ENCODE data around the gene CYBA.

The CYBA gene

DNA sequence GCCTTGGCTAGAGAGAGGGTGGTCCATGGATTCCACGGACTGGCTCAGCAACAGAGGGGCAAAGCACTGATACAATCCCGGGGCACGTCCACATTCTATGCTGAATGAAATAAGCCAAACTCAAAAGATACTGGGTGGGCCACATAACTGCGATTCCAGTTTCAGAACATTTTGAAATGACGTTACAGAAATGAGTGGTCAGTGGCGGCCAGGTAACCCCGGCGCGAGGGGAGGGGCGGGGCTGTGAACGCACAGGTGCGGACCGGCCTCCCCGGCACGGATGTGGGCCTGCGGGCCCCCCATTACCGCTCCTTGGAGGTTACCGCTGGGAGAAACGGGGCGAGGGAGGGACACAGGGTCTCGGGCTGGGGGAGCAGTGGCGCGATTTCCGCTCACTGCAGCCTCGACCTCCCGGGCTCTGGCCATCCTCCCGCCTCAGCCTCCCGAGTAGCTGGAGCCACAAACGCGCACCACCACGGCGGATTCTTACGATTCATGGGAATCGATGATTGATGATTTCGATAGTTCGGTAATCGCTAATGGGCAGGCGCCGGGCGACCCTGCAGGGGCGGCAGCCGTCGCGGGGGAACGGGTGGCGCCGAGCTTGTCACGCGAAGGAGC, 11.5 kb upstream of the CYBA start:
- no peaks in the 10 kb centered on the region for H3K4me1 ChIP-seq (ENCODE audit: low read length)
- peak overlapping the region; percentile 75 for H3K4me3 ChIP-seq (ENCODE audit: low read length)
- H2AFZ ChIP-seq (ENCODE audit: low read length), result peak overlapping the region; percentile 67; the same call in 1 of the 2 replicates
- peak overlapping the region; percentile 63 for H3K4me2 ChIP-seq (ENCODE audit: low read depth, low read length)
- peak overlapping the region; percentile 25; the same call in 1 of the 2 replicates for H3K27ac ChIP-seq (ENCODE audit: low read length)
- no peaks in the 10 kb centered on the region for H3K27me3 ChIP-seq (replicated peaks; ENCODE audit: insufficient read depth, low read length)
- H3K9ac ChIP-seq (ENCODE audit: low read length), result peak overlapping the region; percentile 78
- DNase-seq, result no peak
- no peaks in the 10 kb centered on the region for H3K9me3 ChIP-seq (replicated peaks; ENCODE audit: insufficient read depth, low read length)
- no peaks in the 10 kb centered on the region for H3K36me3 ChIP-seq (replicated peaks; ENCODE audit: insufficient read depth, low read length)
- no peaks in the 10 kb centered on the region for H3F3A ChIP-seq (ENCODE audit: insufficient read depth, low read length)
- H3K79me2 ChIP-seq (ENCODE audit: low read length), result peaks cover 13% of the 10 kb centered on the region
- H3K9me2 ChIP-seq (replicated peaks; ENCODE audit: insufficient read depth, low read length), result no peaks in the 10 kb centered on the region
- no peaks in the 10 kb centered on the region for H4K20me1 ChIP-seq (ENCODE audit: insufficient read depth, low read length)
- TF ChIP-seq EZH2phosphoT487 (IDR thresholded peaks at IDR 0.05; ENCODE audit: low read length), result no peak
- TF ChIP-seq, protein P1, sequence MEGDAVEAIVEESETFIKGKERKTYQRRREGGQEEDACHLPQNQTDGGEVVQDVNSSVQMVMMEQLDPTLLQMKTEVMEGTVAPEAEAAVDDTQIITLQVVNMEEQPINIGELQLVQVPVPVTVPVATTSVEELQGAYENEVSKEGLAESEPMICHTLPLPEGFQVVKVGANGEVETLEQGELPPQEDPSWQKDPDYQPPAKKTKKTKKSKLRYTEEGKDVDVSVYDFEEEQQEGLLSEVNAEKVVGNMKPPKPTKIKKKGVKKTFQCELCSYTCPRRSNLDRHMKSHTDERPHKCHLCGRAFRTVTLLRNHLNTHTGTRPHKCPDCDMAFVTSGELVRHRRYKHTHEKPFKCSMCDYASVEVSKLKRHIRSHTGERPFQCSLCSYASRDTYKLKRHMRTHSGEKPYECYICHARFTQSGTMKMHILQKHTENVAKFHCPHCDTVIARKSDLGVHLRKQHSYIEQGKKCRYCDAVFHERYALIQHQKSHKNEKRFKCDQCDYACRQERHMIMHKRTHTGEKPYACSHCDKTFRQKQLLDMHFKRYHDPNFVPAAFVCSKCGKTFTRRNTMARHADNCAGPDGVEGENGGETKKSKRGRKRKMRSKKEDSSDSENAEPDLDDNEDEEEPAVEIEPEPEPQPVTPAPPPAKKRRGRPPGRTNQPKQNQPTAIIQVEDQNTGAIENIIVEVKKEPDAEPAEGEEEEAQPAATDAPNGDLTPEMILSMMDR (IDR thresholded peaks at IDR 0.05; ENCODE audit: low read length), result no peak
- no peak for TF ChIP-seq EZH2 (optimal IDR thresholded peaks at IDR 0.05; ENCODE audit: low read depth, low read length)

DNA sequence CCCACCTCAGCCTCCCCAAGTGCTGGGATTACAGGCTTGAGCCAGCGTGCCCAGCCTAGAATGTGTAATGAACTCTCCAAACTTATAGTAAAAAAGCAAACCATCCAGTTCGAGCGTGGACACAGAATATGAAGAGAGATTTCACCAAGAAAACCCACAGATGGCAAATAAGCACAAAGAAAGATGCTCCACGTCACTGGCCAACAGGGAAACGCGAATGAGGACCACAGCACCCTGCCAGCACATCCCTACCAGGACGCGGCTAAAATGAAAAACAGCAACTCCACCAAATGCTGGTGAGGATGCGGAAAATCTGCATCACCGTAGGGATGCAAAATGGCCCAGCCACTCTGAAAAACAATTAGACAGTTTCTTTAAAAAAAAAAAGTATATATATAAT, 10.6 kb upstream of the CYBA start:
- DNase-seq, result no peak
- Histone ChIP-seq H3K4me3 (ENCODE audit: low read length) (no peak overlapping the region), H3K9me2 (replicated peaks; ENCODE audit: insufficient read depth, low read length) (no peaks in the 10 kb centered on the region), H3K36me3 (replicated peaks; ENCODE audit: insufficient read depth, low read length) (no peaks in the 10 kb centered on the region), H3K4me1 (ENCODE audit: low read length) (no peaks in the 10 kb centered on the region), H3K27ac (ENCODE audit: low read length) (no peak overlapping the region), H3K79me2 (ENCODE audit: low read length) (peaks cover 13% of the 10 kb centered on the region), H4K20me1 (ENCODE audit: insufficient read depth, low read length) (no peaks in the 10 kb centered on the region), H3F3A (ENCODE audit: insufficient read depth, low read length) (no peaks in the 10 kb centered on the region), H3K9me3 (replicated peaks; ENCODE audit: insufficient read depth, low read length) (no peaks in the 10 kb centered on the region), H2AFZ (ENCODE audit: low read length) (no peak overlapping the region), H3K27me3 (replicated peaks; ENCODE audit: insufficient read depth, low read length) (no peaks in the 10 kb centered on the region), H3K4me2 (ENCODE audit: low read depth, low read length) (no peak overlapping the region), H3K9ac (ENCODE audit: low read length) (no peak overlapping the region)
- TF ChIP-seq EZH2phosphoT487 (IDR thresholded peaks at IDR 0.05; ENCODE audit: low read length) (no peak), EZH2 (optimal IDR thresholded peaks at IDR 0.05; ENCODE audit: low read depth, low read length) (no peak)
- TF ChIP-seq, protein P1 (IDR thresholded peaks at IDR 0.05; ENCODE audit: low read length), result no peak

DNA sequence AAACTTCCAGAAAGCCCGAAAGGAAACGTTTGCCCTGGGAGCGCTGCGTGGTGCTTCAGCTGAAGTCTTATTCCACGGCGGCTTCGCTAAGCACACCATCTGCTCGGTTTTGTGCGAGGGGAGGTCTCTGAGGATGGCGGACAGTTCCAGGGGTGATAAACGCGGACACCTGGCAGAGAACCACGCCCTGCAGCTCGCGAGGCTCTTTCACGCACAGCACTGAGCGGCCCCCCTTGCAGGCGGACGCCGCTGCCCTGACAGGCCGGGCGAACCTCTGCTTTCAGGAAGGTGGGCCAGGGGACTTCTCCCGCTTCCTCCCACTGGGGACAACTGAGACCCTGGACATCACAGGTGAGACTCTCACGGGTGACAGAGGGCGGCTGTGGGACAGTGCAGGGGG, 8.3 kb upstream of the CYBA start:
- peaks cover 13% of the 10 kb centered on the region for H3K79me2 ChIP-seq (ENCODE audit: low read length)
- no peaks in the 10 kb centered on the region for H4K20me1 ChIP-seq (ENCODE audit: insufficient read depth, low read length)
- H3F3A ChIP-seq (ENCODE audit: insufficient read depth, low read length), result no peaks in the 10 kb centered on the region
- DNase-seq, result no peak
- H3K27me3 ChIP-seq (replicated peaks; ENCODE audit: insufficient read depth, low read length), result no peaks in the 10 kb centered on the region
- H3K27ac ChIP-seq (ENCODE audit: low read length), result no peak overlapping the region
- no peaks in the 10 kb centered on the region for H3K36me3 ChIP-seq (replicated peaks; ENCODE audit: insufficient read depth, low read length)
- H3K9me2 ChIP-seq (replicated peaks; ENCODE audit: insufficient read depth, low read length), result no peaks in the 10 kb centered on the region
- H3K9ac ChIP-seq (ENCODE audit: low read length), result no peak overlapping the region
- no peak overlapping the region for H2AFZ ChIP-seq (ENCODE audit: low read length)
- no peaks in the 10 kb centered on the region for H3K4me1 ChIP-seq (ENCODE audit: low read length)
- no peaks in the 10 kb centered on the region for H3K9me3 ChIP-seq (replicated peaks; ENCODE audit: insufficient read depth, low read length)
- H3K4me3 ChIP-seq (ENCODE audit: low read length), result no peak overlapping the region
- no peak overlapping the region for H3K4me2 ChIP-seq (ENCODE audit: low read depth, low read length)
- TF ChIP-seq EZH2phosphoT487 (IDR thresholded peaks at IDR 0.05; ENCODE audit: low read length) (no peak), EZH2 (optimal IDR thresholded peaks at IDR 0.05; ENCODE audit: low read depth, low read length) (no peak)
- TF ChIP-seq, protein P1 (IDR thresholded peaks at IDR 0.05; ENCODE audit: low read length), result no peak

Data from MM.1S (cell line).